Skeletal muscle tissue (tissue), 4 donors: Measurements from ENCODE around the gene DENND1C. TPM values are rescaled to one million over a fixed set of nuclear protein-coding genes. Genes with fewer than 3 reads are reported as not detected.

ENCODE experiments used
- H3K27ac ChIP-seq: one replicate; pipeline ENCODE4 v1.7.0; 2013; ENCODE audit warnings: mild to moderate bottlenecking, low read depth, low read length, inconsistent platforms
- H3K27me3 ChIP-seq, 3 donors: one replicate each; pipeline ENCODE4 v1.7.0; 2013; ENCODE audit warnings: low read length in 3 of 3; ENCODE audit not compliant: control insufficient read depth in 3 of 3, insufficient read depth in 3 of 3
- H3K36me3 ChIP-seq, 3 donors: one replicate each; pipeline ENCODE4 v1.7.0; 2013; ENCODE audit warnings: low read length in 3 of 3; ENCODE audit not compliant: control insufficient read depth in 3 of 3, insufficient read depth in 3 of 3
- H3K4me1 ChIP-seq, 3 donors: one replicate each; pipeline ENCODE4 v1.7.0; 2013; ENCODE audit warnings: low read length in 3 of 3, mild to moderate bottlenecking in 3 of 3; ENCODE audit not compliant: control insufficient read depth in 3 of 3, insufficient read depth in 3 of 3
- H3K4me3 ChIP-seq, 3 donors: one replicate each; pipeline ENCODE4 v1.7.0; 2013; ENCODE audit warnings: low read length in 3 of 3
- H3K9ac ChIP-seq, 3 donors: one replicate each; pipeline ENCODE4 v1.7.0; 2013; ENCODE audit warnings: low read length in 3 of 3, mild to moderate bottlenecking in 3 of 3, moderate library complexity in 2 of 3, low read depth in 1 of 3
- H3K9me3 ChIP-seq, 3 donors: one replicate each; pipeline ENCODE4 v1.7.0; 2013; ENCODE audit warnings: low read length in 3 of 3; ENCODE audit not compliant: control insufficient read depth in 3 of 3
- total RNA-seq: library from RNA; depleted of rRNA; stranded (reverse); fragments of >200 nt; gene quantifications from one replicate; pipeline ENCODE4 v1.2.3, GENCODE V29; 2014
- donor health status: Osteomylitis.

DENND1C gene
- total RNA-seq, 1 donor from 2014 or later = not detected

DNA sequence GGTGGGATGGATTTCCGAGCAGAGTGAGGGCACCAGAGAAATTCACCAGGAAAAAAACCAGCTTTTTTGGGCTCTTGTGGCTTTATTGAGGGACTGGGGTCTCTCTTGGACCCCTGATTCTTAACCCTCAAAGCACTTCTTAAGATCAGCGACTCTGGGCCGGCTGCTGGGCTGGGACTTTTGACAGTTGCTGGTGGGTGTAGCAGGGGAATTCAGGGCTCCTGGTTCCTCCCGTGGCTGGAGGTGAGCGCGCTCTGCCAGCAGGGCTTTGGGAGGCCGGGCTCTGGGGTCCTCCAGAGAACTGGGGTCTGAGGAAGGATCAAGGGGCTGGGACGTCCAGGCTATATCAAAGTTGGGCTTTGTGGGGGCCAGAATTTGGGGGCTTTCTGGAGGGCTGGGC, 14.2 kb downstream of the DENND1C start:
- Histone ChIP-seq H3K4me1 (peaks cover 0 to 3% (median 0%) of the 10 kb centered on the region in 3 donors), H3K27ac (no peak overlapping the region), H3K36me3 (no peaks in the 10 kb centered on the region), H3K4me3 (no peak overlapping the region), H3K27me3 (peaks cover 18 to 28% (median 20%) of the 10 kb centered on the region in 3 donors), H3K9ac (no peak overlapping the region), H3K9me3 (no peaks in the 10 kb centered on the region)

DNA sequence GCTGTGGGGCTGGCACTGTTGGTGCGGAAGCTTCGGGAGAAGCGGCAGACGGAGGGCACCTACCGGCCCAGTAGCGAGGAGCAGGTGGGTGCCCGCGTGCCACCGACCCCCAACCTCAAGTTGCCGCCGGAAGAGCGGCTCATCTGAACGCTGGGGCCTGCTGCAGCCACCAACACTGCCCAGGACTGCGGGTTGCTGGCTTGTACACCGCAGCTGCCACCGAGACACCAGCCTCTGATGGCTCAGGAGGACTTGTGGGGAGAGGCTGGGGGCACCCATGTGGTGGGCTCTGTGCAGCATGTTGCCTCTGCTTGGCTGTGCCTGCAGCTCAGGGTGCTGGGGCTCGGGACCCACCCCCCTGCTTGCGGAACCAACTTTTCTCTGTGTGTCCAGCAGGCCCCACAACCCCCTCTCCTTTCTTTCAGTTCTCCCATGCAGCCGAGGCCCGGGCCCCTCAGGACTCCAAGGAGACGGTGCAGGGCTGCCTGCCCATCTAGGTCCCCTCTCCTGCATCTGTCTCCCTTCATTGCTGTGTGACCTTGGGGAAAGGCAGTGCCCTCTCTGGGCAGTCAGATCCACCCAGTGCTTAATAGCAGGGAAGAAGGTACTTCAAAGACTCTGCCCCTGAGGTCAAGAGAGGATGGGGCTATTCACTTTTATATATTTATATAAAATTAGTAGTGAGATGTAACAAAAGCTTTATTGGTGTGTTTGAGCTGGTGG, 14.9 kb downstream of the DENND1C start:
- H3K27me3 ChIP-seq = peaks cover 18 to 28% (median 20%) of the 10 kb centered on the region in 3 donors

DNA sequence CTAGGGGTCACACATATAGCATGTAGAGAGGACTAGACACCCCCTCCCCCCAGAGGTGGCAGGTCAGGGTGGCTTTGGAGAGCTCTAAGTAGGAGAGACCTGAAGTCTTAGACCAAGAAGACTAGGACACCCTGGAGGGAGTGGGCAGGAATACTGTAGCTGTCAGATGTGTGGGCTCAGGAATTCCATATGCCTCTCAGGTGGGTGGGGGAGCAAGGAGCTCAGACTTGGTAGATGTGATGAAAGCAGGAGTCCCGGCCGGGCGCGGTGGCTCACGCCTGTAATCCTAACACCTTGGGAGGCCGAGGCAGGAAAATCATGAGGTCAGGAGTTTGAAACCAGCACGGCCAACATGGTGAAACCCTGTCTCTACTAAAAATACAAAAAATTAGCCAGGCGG, 15.9 kb downstream of the DENND1C start:
- Histone ChIP-seq H3K4me1 (peaks cover 0 to 3% (median under 1%) of the 10 kb centered on the region in 3 donors), H3K36me3 (no peaks in the 10 kb centered on the region), H3K9ac (no peak overlapping the region), H3K27ac (no peak overlapping the region), H3K4me3 (no peak overlapping the region), H3K9me3 (no peaks in the 10 kb centered on the region), H3K27me3 (peaks cover 18 to 28% (median 20%) of the 10 kb centered on the region in 3 donors)

More for the DNA sequence above, 14.9 kb downstream of the DENND1C start:
- H3K9ac ChIP-seq = no peak overlapping the region
- H3K27ac ChIP-seq = no peak overlapping the region
- H3K9me3 ChIP-seq = no peaks in the 10 kb centered on the region
- H3K4me3 ChIP-seq = no peak overlapping the region
- peaks cover 0 to 3% (median 0%) of the 10 kb centered on the region in 3 donors for H3K4me1 ChIP-seq
- H3K36me3 ChIP-seq = no peaks in the 10 kb centered on the region

DNA sequence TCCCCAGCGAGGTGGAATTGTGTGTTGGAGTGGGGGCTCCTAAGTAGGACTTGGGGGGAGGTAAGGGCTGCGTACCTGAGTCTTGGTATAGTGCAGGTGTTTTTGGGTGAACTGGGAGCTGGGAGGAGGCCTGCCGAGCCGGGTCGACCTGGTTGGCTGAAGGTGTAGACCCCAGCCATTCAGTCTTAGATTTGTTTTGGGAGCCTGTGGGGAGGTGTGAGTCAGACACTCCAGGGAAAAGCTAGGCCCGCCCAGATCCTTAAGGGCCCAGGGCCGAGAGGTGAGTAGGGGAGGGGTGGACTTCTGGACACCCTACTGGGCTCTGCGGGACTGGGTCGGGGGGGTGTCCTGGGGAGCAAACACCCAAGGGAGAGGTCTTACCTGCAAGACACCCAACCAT, 16.6 kb downstream of the DENND1C start:
- peaks cover under 1 to 4% (median 3%) of the 10 kb centered on the region in 3 donors for H3K4me1 ChIP-seq
- H3K9me3 ChIP-seq = no peaks in the 10 kb centered on the region
- peaks cover 18 to 28% (median 20%) of the 10 kb centered on the region in 3 donors for H3K27me3 ChIP-seq
- H3K36me3 ChIP-seq = no peaks in the 10 kb centered on the region
- H3K4me3 ChIP-seq = no peak overlapping the region
- H3K9ac ChIP-seq = no peak overlapping the region
- H3K27ac ChIP-seq = no peak overlapping the region

DNA sequence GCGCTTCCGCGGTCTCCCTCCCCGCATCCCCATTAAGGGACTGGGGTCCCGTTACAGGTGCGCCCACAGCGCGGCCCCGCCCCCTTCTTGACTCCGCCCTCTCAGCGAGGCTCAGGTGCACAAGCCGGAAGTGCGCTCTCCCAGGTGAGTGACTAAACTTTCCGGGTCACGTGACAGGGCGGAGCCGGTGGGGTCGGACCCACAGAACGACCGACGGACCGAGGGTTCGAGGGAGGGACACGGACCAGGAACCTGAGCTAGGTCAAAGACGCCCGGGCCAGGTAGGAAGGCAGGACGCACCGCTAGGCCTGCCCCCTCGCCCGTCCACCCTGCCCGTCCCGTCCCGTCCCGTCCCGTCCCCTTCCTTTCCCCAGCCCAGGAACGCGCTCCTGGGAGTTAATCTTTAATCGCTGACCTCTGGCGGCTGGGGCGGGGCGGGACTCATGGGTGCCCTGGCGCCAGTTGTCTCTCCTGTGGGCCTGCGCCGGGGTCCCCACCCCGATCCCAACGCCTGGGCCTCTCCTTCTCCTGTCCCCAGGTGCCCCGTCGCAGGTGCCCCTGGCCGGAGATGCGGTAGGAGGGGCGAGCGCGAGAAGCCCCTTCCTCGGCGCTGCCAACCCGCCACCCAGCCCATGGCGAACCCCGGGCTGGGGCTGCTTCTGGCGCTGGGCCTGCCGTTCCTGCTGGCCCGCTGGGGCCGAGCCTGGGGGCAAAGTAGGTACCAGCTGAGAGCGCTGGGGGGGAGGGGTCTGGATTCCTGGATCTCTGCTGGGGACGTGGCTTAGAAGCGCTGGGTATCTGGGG, 17.3 kb downstream of the DENND1C start, which contains the start of gene CRB3:
Gene CRB3, plus strand, starts transcription at position 202 of the 804 bp plus-strand sequence. Its CDS starts 431 bp downstream, at position 633.
- peaks cover 18 to 28% (median 20%) of the 10 kb centered on the region in 3 donors for H3K27me3 ChIP-seq
- H3K4me3 ChIP-seq = no peak within 1 kb of the TSS

DNA sequence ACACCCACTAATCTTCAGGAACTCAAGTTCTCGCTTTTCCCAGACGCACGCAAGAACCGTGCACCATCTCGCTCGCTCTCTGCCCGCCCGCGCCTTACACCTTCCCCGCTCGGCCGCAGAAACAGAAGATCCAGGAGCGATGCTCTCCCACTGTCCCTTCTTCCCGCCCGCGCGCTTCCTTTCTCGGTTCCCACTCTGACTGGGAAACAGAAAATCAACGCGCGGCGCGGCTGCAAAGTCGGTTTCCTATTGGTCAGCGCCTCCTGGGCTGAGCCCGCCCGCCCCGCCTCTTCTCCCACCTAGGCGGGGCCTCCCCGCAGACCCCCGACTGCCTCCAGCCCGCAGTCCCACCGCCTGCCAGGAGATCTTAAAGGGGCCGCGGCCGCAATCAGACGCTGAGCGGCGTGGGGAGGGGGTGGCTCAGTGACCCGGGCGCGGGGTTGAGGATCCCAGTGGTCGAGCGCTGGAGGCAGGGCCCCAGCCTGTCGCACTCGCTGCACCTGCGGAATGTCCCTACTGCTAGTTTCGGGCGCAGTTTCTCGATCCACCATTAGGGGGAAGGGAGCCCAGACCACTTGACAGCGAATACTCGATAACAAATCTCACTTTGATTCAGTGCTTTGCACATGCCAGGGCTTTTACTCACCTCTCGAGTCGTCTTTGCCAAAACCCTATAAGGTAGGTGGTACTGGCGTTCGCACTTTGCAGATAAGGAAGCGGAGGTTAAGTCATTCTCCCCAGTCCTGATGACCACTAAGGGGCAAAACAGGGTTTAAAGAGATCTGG, 21.3 kb downstream of the DENND1C start:
- peaks cover 4 to 12% (median 7%) of the 10 kb centered on the region in 3 donors for H3K36me3 ChIP-seq
- H3K4me1 ChIP-seq = peaks cover 14 to 20% (median 18%) of the 10 kb centered on the region in 3 donors
- H3K27ac ChIP-seq = no peak overlapping the region
- peaks cover 16 to 17% (median 16%) of the 10 kb centered on the region in 3 donors for H3K27me3 ChIP-seq
- H3K4me3 ChIP-seq = peak overlapping the region; percentile 79 to 93 (median 87)
- no peaks in the 10 kb centered on the region for H3K9me3 ChIP-seq
- H3K9ac ChIP-seq = peak overlapping the region; percentile 81 to 91 (median 85)

More for the DNA sequence above, 17.3 kb downstream of the DENND1C start, which contains the start of gene CRB3:
- H3K9ac ChIP-seq = no peak within 1 kb of the TSS
- peaks cover 4 to 8% (median 7%) of the 10 kb centered on the region in 3 donors for H3K4me1 ChIP-seq
- no peaks in the 10 kb centered on the region for H3K36me3 ChIP-seq
- H3K27ac ChIP-seq = no peak within 1 kb of the TSS
- H3K9me3 ChIP-seq = no peaks in the 10 kb centered on the region

DNA sequence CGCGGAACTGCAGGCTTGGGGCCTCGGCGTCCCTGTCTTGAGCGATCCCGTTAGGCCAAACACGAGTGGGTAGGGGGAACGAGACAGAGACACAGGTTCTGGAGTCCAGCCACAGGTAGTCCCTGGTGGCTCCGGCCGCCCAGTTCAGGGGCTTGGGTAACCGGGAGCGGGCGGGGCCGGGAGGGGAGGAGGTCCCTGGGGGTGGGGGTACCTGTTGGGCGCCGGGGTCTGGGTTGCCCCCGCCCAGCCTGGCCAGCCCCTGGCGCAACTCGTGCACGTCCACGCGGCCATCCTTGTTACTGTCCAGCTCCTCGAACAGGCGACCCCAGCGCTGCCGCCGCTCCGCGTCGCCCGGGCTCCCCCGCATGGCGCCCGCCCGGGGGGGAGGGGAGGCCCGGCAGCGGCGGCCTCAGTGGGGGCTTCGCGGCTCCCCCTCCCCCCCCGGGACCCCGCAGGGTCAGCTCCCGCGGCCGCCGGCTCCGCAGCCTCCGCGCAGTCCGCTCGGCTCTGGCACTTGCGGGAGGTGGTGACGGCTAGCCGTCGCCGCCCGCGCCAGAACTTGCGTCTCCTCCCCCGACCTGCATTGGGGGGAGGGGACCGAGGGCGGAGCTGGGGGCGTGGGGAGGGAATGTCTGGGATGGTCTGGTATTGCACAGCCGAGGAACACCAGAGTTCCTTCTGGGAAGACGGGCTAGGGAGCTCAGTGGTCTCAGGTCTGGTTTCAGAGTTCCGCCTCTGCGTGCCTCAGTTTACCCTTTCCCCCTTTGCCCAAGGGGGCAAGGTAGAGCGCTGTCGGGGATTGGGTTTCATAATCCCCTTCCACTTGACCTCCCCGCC, 22.1 kb downstream of the DENND1C start, which contains the start of gene SLC25A23:
Gene SLC25A23, minus strand, starts transcription at position 531 of the 837 bp plus-strand sequence. Its CDS starts 164 bp downstream, at position 367.
- Histone ChIP-seq H3K4me3 (peak within 1 kb of the TSS; percentile 79 to 93 (median 87)), H3K9ac (peak within 1 kb of the TSS; percentile 81 to 91 (median 85)), H3K36me3 (peaks cover 11 to 20% (median 14%) of the 10 kb centered on the region in 3 donors), H3K4me1 (peaks cover 14 to 20% (median 18%) of the 10 kb centered on the region in 3 donors), H3K9me3 (no peaks in the 10 kb centered on the region), H3K27ac (no peak within 1 kb of the TSS), H3K27me3 (peaks cover 8 to 9% (median 9%) of the 10 kb centered on the region in 3 donors)

DNA sequence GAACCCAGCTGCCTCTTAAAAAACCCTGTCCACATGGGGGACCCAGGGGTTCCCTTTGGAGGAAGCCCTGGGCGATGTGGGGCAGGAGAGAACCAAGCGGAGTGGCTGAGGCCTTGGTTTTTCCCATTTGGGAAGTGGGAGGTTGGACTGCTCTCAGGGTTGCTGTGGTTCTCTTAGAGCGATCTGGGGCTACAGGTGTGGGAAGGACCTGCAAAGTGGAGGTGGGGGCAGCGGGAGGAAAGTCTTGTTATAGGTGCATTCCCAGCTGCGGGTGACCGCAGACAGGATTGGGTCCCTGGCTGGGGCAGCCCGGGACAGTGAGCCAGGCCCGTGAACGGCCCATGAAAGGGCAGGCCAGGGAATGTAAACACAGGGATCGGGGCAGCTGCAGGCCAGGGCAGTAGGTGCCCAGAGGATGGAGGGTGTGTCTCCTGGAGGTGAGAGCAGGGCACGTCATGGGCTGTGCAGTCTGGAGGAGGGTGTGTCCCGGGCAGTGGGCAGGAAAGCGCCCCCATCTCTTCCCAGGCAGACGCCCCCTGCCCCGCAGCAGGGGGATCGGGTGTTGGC, 22.8 kb downstream of the DENND1C start:
- Histone ChIP-seq H3K4me1 (peaks cover 14 to 18% (median 18%) of the 10 kb centered on the region in 3 donors), H3K4me3 (peak overlapping the region; percentile 68 to 93 (median 79)), H3K9ac (peak overlapping the region; percentile 61 to 91 (median 64)), H3K9me3 (peaks cover 0 to 5% (median 3%) of the 10 kb centered on the region in 3 donors), H3K36me3 (peaks cover 18 to 27% (median 21%) of the 10 kb centered on the region in 3 donors), H3K27ac (no peak overlapping the region), H3K27me3 (peaks cover 1 to 2% (median 2%) of the 10 kb centered on the region in 3 donors)
